ENCODE data around the gene KIF2B. TPM values are rescaled to one million over a fixed set of nuclear protein-coding genes. Genes with fewer than 3 reads are reported as not detected.

KIF2B gene
- total and polyA plus RNA-seq, 2 of the 4 experiments (the other 2 are of a cell fraction), result not detected

DNA sequence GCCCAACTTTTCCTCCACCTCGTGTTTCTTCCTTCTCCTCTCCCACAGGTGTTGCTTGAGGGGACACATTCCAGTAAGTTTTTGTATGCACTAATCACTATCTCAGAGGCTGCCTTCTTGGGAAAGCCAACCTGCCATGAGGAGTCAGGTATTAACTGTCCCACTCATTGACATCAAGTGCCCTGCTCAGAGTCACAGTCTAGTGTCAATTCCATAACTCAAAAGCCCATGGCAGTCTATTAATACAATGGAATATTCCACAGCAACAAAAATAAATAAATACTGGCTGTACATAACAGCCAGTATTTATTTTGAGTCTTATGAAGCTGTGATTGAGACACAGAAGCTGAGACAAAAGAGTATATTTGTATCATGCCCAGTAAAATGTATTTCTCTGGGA is 26.1 kb upstream of the KIF2B start:
- intact Hi-C loops (cut with micrococcal nuclease), result no loop called here
- no peak overlapping the region for H4K5ac ChIP-seq (ENCODE audit: low read depth, low read length)
- no peaks in the 10 kb centered on the region for H3K4me1 ChIP-seq (ENCODE audit: control insufficient read depth, insufficient read depth, low read length)
- no peak overlapping the region for H4K8ac ChIP-seq (ENCODE audit: low read depth in 2 of 2, low read length in 2 of 2)
- H2BK15ac ChIP-seq (ENCODE audit: low read depth, low read length), result no peak overlapping the region
- H3K23ac ChIP-seq (ENCODE audit: low read depth, low read length), result no peak overlapping the region
- H3K27ac ChIP-seq (ENCODE audit: insufficient read depth, low read length), result no peak overlapping the region
- no peak overlapping the region for H3K9ac ChIP-seq (ENCODE audit: low read depth, low read length)
- no peak overlapping the region for H2AK5ac ChIP-seq (ENCODE audit: low read depth, low read length)
- in situ Hi-C loops (cut with MboI; ENCODE audit: low sequenced_read_pairs), result no loop called here
- no peak overlapping the region for H3K4me3 ChIP-seq (ENCODE audit: insufficient read depth, low read depth, low read length)
- no peak overlapping the region for H3K18ac ChIP-seq (ENCODE audit: low read depth, low read length)
- ChIA-PET POLR2A (ENCODE audit: unreplicated experiment) (no interaction called here), CTCF (no interaction called here)
- no peak overlapping the region for H3K56ac ChIP-seq (ENCODE audit: extremely low read depth, insufficient read depth, low read length)
- no peaks in the 10 kb centered on the region for H3K79me1 ChIP-seq (ENCODE audit: low read depth in 1 of 2, low read length in 2 of 2)
- H2BK5ac ChIP-seq (ENCODE audit: low read depth, low read length, poor library complexity, severe bottlenecking), result no peak overlapping the region
- peaks cover 16% of the 10 kb centered on the region for H3K9me3 ChIP-seq (ENCODE audit: control insufficient read depth, insufficient read depth, low read length)
- H3K4me2 ChIP-seq (ENCODE audit: low read depth, low read length), result no peak overlapping the region
- no peak overlapping the region for H2AK9ac ChIP-seq (replicated peaks; ENCODE audit: low read depth, low read length, poor library complexity)
- TF ChIP-seq SMC3 (IDR thresholded peaks at IDR 0.05; ENCODE audit: low read depth, low read length) (no peak), MAFK (IDR thresholded peaks at IDR 0.05; ENCODE audit: low read depth, low read length) (no peak), CEBPB (IDR thresholded peaks at IDR 0.05; ENCODE audit: low read depth, low read length) (no peak), FOS (IDR thresholded peaks at IDR 0.05; ENCODE audit: low read depth, low read length) (no peak), POLR2A (IDR thresholded peaks at IDR 0.05; ENCODE audit: low read depth, low read length) (no peak), BHLHE40 (IDR thresholded peaks at IDR 0.05; ENCODE audit: low read depth, low read length) (no peak), NFE2L2 (IDR thresholded peaks at IDR 0.05; ENCODE audit: low read depth, low read length) (no peak), CHD1 (IDR thresholded peaks at IDR 0.05; ENCODE audit: low read depth, low read length) (no peak), RCOR1 (IDR thresholded peaks at IDR 0.05; ENCODE audit: insufficient replicate concordance, low read length) (no peak), MAZ (IDR thresholded peaks at IDR 0.05; ENCODE audit: borderline replicate concordance, low read depth, low read length) (no peak), RFX5 (IDR thresholded peaks at IDR 0.05; ENCODE audit: low read depth, low read length) (no peak), RAD21 (IDR thresholded peaks at IDR 0.05; ENCODE audit: low read length) (no peak), MXI1 (IDR thresholded peaks at IDR 0.05; ENCODE audit: borderline replicate concordance, low read depth, low read length) (no peak)
- TF ChIP-seq, protein P1, sequence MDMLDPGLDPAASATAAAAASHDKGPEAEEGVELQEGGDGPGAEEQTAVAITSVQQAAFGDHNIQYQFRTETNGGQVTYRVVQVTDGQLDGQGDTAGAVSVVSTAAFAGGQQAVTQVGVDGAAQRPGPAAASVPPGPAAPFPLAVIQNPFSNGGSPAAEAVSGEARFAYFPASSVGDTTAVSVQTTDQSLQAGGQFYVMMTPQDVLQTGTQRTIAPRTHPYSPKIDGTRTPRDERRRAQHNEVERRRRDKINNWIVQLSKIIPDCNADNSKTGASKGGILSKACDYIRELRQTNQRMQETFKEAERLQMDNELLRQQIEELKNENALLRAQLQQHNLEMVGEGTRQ (IDR thresholded peaks at IDR 0.05; ENCODE audit: low read depth, low read length), result no peak
- TF ChIP-seq, protein P2, sequence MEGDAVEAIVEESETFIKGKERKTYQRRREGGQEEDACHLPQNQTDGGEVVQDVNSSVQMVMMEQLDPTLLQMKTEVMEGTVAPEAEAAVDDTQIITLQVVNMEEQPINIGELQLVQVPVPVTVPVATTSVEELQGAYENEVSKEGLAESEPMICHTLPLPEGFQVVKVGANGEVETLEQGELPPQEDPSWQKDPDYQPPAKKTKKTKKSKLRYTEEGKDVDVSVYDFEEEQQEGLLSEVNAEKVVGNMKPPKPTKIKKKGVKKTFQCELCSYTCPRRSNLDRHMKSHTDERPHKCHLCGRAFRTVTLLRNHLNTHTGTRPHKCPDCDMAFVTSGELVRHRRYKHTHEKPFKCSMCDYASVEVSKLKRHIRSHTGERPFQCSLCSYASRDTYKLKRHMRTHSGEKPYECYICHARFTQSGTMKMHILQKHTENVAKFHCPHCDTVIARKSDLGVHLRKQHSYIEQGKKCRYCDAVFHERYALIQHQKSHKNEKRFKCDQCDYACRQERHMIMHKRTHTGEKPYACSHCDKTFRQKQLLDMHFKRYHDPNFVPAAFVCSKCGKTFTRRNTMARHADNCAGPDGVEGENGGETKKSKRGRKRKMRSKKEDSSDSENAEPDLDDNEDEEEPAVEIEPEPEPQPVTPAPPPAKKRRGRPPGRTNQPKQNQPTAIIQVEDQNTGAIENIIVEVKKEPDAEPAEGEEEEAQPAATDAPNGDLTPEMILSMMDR (conservative IDR thresholded peaks at IDR 0.05; ENCODE audit: low read depth, low read length), result no peak
- TF ChIP-seq, protein P3, sequence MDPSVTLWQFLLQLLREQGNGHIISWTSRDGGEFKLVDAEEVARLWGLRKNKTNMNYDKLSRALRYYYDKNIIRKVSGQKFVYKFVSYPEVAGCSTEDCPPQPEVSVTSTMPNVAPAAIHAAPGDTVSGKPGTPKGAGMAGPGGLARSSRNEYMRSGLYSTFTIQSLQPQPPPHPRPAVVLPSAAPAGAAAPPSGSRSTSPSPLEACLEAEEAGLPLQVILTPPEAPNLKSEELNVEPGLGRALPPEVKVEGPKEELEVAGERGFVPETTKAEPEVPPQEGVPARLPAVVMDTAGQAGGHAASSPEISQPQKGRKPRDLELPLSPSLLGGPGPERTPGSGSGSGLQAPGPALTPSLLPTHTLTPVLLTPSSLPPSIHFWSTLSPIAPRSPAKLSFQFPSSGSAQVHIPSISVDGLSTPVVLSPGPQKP (IDR thresholded peaks at IDR 0.05; ENCODE audit: borderline replicate concordance, low read depth, low read length), result no peak
- no peaks in the 10 kb centered on the region for H3K36me3 ChIP-seq (ENCODE audit: control insufficient read depth, insufficient read depth, low read length)
- H3K9me1 ChIP-seq (ENCODE audit: insufficient read depth, low read length), result no peaks in the 10 kb centered on the region
- H3K27me3 ChIP-seq (ENCODE audit: control insufficient read depth, insufficient read depth, low read length), result no peaks in the 10 kb centered on the region
- no peak for DNase-seq
- no peak overlapping the region for H2BK120ac ChIP-seq (ENCODE audit: low read depth, low read length)
- WGBS, 2 experiments (ENCODE audit: extremely low coverage in 2 of 2, insufficient read length in 1 of 2), result no CpG with 5 or more reads among the region's 1 CpG
- BruUV-seq (replicated peaks), result no TSS peak
- dilution Hi-C loops (cut with HindIII; ENCODE audit: low sequenced_read_pairs, unreplicated experiment), result no loop called here
- no peak overlapping the region for H2AFZ ChIP-seq (replicated peaks; ENCODE audit: low read length, poor library complexity)
- no peak overlapping the region for H3K4ac ChIP-seq (ENCODE audit: low read depth, low read length)
- no peak overlapping the region for H3K14ac ChIP-seq (replicated peaks; ENCODE audit: low read depth, low read length)
- no peak overlapping the region for H2BK20ac ChIP-seq (ENCODE audit: low read depth, low read length)
- H4K20me1 ChIP-seq (ENCODE audit: insufficient read depth, low read length), result no peaks in the 10 kb centered on the region
- ATAC-seq (ENCODE audit: low read depth), result no peak
- no peak overlapping the region for H4K91ac ChIP-seq (ENCODE audit: insufficient read depth, low read depth, low read length)
